CD14-positive monocyte (primary cell): ENCODE measurements around the gene MACROD1. TPM values are rescaled to one million over a fixed set of nuclear protein-coding genes. Genes with fewer than 3 reads are reported as not detected.

Experiments used
- DNase-seq, 3 donors: peaks; one replicate each; pipeline ENCODE4 v3.0.0-alpha.2; 2011 to 2022
- H2AFZ ChIP-seq: 2 replicates; pipeline ENCODE4 v1.6.0; 2012; ENCODE audit warnings: mild to moderate bottlenecking, low read depth, low read length, inconsistent platforms; ENCODE audit not compliant: insufficient read depth, poor library complexity, severe bottlenecking
- H3K27ac ChIP-seq, 2 donors: 1 replicate in 1 of 2; 2 replicates in 1 of 2; pipeline ENCODE4 v1.5.1; 2012 to 2013; ENCODE audit warnings: low read length in 2 of 2, control low read depth in 1 of 2, inconsistent platforms in 1 of 2, low read depth in 1 of 2, mild to moderate bottlenecking in 1 of 2
- H3K27me3 ChIP-seq, 2 donors: one replicate each; pipeline versions ENCODE4 v1.6.0 to v1.6.1; 2011 to 2013; ENCODE audit warnings: low read length in 2 of 2; ENCODE audit not compliant: control insufficient read depth in 2 of 2, insufficient read depth in 2 of 2
- H3K36me3 ChIP-seq, 2 donors: replicated peaks in 1 of 2; 1 replicate in 1 of 2; 2 replicates in 1 of 2; pipeline versions ENCODE4 v1.5.1 to v1.6.1; 2012 to 2013; ENCODE audit warnings: low read length in 2 of 2, control low read depth in 1 of 2, inconsistent platforms in 1 of 2, mild to moderate bottlenecking in 1 of 2; ENCODE audit not compliant: insufficient read depth in 2 of 2, control insufficient read depth in 1 of 2
- H3K4me1 ChIP-seq, 2 donors: 1 replicate in 1 of 2; 2 replicates in 1 of 2; pipeline versions ENCODE4 v1.5.1 to v1.6.1; 2012 to 2013; ENCODE audit warnings: low read length in 2 of 2, control low read depth in 1 of 2, inconsistent platforms in 1 of 2, mild to moderate bottlenecking in 1 of 2, moderate library complexity in 1 of 2; ENCODE audit not compliant: insufficient read depth in 2 of 2, control insufficient read depth in 1 of 2
- H3K4me2 ChIP-seq: replicated peaks from 2 replicates; pipeline ENCODE3; 2012; ENCODE audit warnings: low read length, moderate library complexity, mild to moderate bottlenecking; ENCODE audit not compliant: poor library complexity, severe bottlenecking; ENCODE audit errors: extremely low read depth
- H3K4me3 ChIP-seq, 3 experiments: fragments of 200-600 bp in 1 of 3; sonication (generic) in 1 of 3; replicated peaks in 1 of 3; 1 replicate in 2 of 3; 2 replicates in 1 of 3; pipeline ENCODE4 v1.5.1; 2011 to 2013; ENCODE audit warnings: low read length in 3 of 3, mild to moderate bottlenecking in 3 of 3, control low read depth in 2 of 3, low read depth in 2 of 3, inconsistent platforms in 1 of 3, moderate library complexity in 1 of 3
- H3K79me2 ChIP-seq: 2 replicates; pipeline ENCODE4 v1.6.0; 2012; ENCODE audit warnings: mild to moderate bottlenecking, control low read depth, inconsistent platforms, low read length, moderate library complexity; ENCODE audit not compliant: insufficient read depth
- H3K9ac ChIP-seq: 2 replicates; pipeline ENCODE4 v1.6.0; 2017; ENCODE audit warnings: low read length, mild to moderate bottlenecking; ENCODE audit not compliant: insufficient read depth, poor library complexity, severe bottlenecking
- H3K9me3 ChIP-seq, 2 donors: replicated peaks in 1 of 2; 1 replicate in 1 of 2; 2 replicates in 1 of 2; pipeline versions ENCODE4 v1.5.1 to v1.6.1; 2012 to 2013; ENCODE audit warnings: low read length in 2 of 2, control low read depth in 1 of 2; ENCODE audit not compliant: control insufficient read depth in 1 of 2, insufficient read depth in 1 of 2
- H4K20me1 ChIP-seq: 2 replicates; pipeline ENCODE4 v1.6.0; 2012; ENCODE audit warnings: mild to moderate bottlenecking, low read length, control low read depth, moderate library complexity; ENCODE audit not compliant: insufficient read depth
- H3K27ac Mint-ChIP-seq, 7 donors: one replicate each; pipeline ENCODE4 v1.8.0; 2020; ENCODE audit warnings: mild to moderate bottlenecking in 7 of 7, mixed read lengths in 7 of 7, moderate library complexity in 6 of 7, inconsistent platforms in 2 of 7
- H3K27me3 Mint-ChIP-seq, 3 donors: one replicate each; pipeline ENCODE4 v1.8.0; 2021 to 2022; ENCODE audit warnings: low read depth in 3 of 3, mild to moderate bottlenecking in 3 of 3, mixed read lengths in 3 of 3, moderate library complexity in 3 of 3, inconsistent platforms in 1 of 3
- H3K36me3 Mint-ChIP-seq, 2 donors: one replicate each; pipeline ENCODE4 v1.8.0; 2020; ENCODE audit warnings: mixed read lengths in 2 of 2, inconsistent platforms in 1 of 2, mild to moderate bottlenecking in 1 of 2
- H3K4me1 Mint-ChIP-seq: one replicate; pipeline ENCODE4 v1.8.0; 2020; ENCODE audit warnings: mild to moderate bottlenecking, mixed read lengths
- H3K4me3 Mint-ChIP-seq, 2 donors: one replicate each; pipeline ENCODE4 v1.8.0; 2020; ENCODE audit warnings: mild to moderate bottlenecking in 2 of 2, mixed read lengths in 2 of 2, moderate library complexity in 1 of 2
- H3K9me3 Mint-ChIP-seq, 7 donors: one replicate each; pipeline ENCODE4 v1.8.0; 2020 to 2022; ENCODE audit warnings: mixed read lengths in 7 of 7, mild to moderate bottlenecking in 6 of 7, moderate library complexity in 6 of 7, inconsistent platforms in 2 of 7
- CTCF ChIP-seq: fragments of 200-600 bp; IDR thresholded peaks from one replicate; pipeline ENCODE4 v1.8.0; 2022; ENCODE audit warnings: antibody characterized with exemption, mild to moderate bottlenecking
- WGBS: methylation state at CpG from one replicate; pipeline ENCODE4 v1.1.5; 2013; ENCODE audit warnings: missing lambda C conversion rate; ENCODE audit not compliant: insufficient coverage; 5-methylcytosine and 5-hydroxymethylcytosine counted together
- intact Hi-C, 2 donors: fragments of 100-400 bp; cut with micrococcal nuclease; formaldehyde crosslinking; loops; one replicate each; pipeline versions ENCODE4 v1.15.0 to v1.15.1; 2023
- polyA plus RNA-seq, 3 donors: library from polyadenylated mRNA; depleted of rRNA in 1 of 3; unstranded in 2 of 3; stranded (reverse) in 1 of 3; fragments of 300-500 nt in 2 of 3; fragments of >200 nt in 1 of 3; fragmentation: Illumina TruSeq in 2 of 3; gene quantifications; 1 replicate in 2 of 3; 2 replicates in 1 of 3; pipeline ENCODE4 v1.2.3, GENCODE V29; 2012 to 2021

The MACROD1 gene
- polyA plus RNA-seq, 3 donors = 1.5 to 2.4 (median 2.2) TPM

DNA sequence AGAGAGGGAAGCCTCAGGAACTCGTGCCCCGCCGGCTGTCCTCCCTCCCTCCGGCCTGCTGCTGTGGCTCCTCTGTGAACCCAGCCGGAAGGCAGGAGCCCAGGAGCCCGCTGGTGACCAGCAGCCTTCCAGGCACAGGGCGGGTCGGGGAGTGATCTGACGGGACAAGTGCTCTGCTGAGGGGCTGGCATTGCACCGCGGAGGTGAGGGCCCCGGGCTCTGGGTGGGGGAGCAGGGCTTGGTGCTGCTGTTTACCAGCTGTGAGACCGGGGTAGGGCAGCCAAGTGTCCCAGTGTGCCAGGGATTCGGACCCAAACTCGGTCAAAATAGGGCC, 76.9 kb downstream of the MACROD1 start:
- 97% methylated on average over 10 of the region's 15 CpGs for WGBS
- Mint-ChIP-seq H3K27ac (peak overlapping the region in 1 of 7 donors; percentile 15), H3K4me3 (no peak overlapping the region), H3K27me3 (peaks cover 0 to 2% (median 2%) of the 10 kb centered on the region in 3 donors), H3K9me3 (no peaks in the 10 kb centered on the region), H3K36me3 (no peaks in the 10 kb centered on the region), H3K4me1 (peaks cover 36% of the 10 kb centered on the region)
- Histone ChIP-seq H3K36me3 (no peaks in the 10 kb centered on the region), H3K4me2 (no peak overlapping the region), H3K27ac (no peak overlapping the region), H3K79me2 (no peaks in the 10 kb centered on the region), H4K20me1 (no peaks in the 10 kb centered on the region), H2AFZ (no peak overlapping the region), H3K9ac (no peak overlapping the region), H3K4me3 (no peak overlapping the region), H3K9me3 (no peaks in the 10 kb centered on the region), H3K27me3 (no peaks in the 10 kb centered on the region), H3K4me1 (peaks cover 31 to 42% of the 10 kb centered on the region in 2 donors)
- TF ChIP-seq CTCF = no peak
- DNase-seq = no peak
- intact Hi-C loops = no loop called here

DNA sequence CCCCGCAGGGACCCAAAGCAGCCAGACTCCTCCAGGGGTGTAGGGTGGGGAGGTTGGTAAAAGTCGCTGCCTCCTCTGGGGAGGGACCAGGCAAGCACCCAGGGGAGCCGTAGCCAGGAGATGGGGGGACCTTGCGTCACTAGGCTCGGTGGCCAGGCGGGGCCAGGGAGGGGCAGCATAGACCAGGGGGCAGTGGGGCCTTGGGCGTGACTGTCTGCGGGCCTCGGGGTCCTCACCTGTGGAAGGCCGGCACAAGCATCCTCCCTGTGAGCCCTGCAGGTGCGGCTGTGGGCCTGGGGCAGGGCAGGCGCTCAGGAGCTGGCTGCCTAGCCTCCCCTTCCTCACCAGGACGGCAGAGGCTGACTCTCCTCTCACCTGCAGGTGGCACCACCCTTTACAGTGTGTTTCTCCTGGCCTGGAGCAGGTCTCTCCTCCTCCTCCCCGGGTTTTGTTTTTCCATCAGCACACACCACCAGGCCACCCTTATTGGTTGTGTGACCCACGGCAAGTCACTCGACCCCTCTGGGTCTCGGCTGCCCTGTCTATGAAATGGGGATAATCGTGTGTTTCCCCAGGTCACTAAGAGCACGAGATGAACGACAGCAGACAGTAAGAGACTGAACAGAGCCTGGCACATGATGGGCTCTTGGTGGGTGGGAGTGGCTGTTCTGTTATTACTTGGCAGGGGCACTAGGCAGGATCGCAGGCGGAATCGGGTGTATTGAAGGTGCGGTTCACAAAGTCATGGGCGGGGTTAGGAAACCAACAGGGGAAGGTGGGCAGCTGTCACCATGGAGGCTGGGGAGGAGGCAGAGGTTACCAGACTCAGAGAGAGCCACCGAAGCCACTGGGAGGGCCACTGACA, 77.5 kb downstream of the MACROD1 start:
- Histone ChIP-seq H3K9ac (no peak overlapping the region), H3K27ac (no peak overlapping the region), H3K4me1 (peaks cover 28 to 36% of the 10 kb centered on the region in 2 donors), H3K9me3 (no peaks in the 10 kb centered on the region), H3K27me3 (no peaks in the 10 kb centered on the region), H3K79me2 (no peaks in the 10 kb centered on the region), H2AFZ (no peak overlapping the region), H4K20me1 (no peaks in the 10 kb centered on the region), H3K4me3 (no peak overlapping the region), H3K36me3 (no peaks in the 10 kb centered on the region), H3K4me2 (no peak overlapping the region)
- intact Hi-C loops = no loop called here
- Mint-ChIP-seq H3K4me1 (peaks cover 32% of the 10 kb centered on the region), H3K36me3 (no peaks in the 10 kb centered on the region), H3K4me3 (no peak overlapping the region), H3K27ac (peak overlapping the region in 1 of 7 donors; percentile 15), H3K9me3 (no peaks in the 10 kb centered on the region), H3K27me3 (peaks cover 0 to 2% (median 0%) of the 10 kb centered on the region in 3 donors)
- DNase-seq = no peak
- no peak for TF ChIP-seq CTCF
- WGBS = 86% methylated on average over 26 of the region's 26 CpGs
